ENCODE data around the gene ZDHHC6. TPM values are rescaled to one million over a fixed set of nuclear protein-coding genes. Genes with fewer than 3 reads are reported as not detected.
"Not testable (repeated sequence)": the region's sequence is repeated elsewhere in the genome, so short reads cannot be mapped to it uniquely, and the experiment has no call there.

Gene ZDHHC6
- polyA plus RNA-seq, 1 donor: 60.6 TPM

- peak in 1 of 2 donors; percentile 74 for DNase-seq
- WGBS (ENCODE audit: insufficient coverage, low lambda C conversion rate): no CpG with 5 or more reads among the region's 2 CpGs
- H3K27me3 ChIP-seq (ENCODE audit: control insufficient read depth, insufficient read depth, low read length): no peaks in the 10 kb centered on the region
- H3K27ac ChIP-seq (ENCODE audit: low read length): peak overlapping the region; percentile 54
- no peak overlapping the region for H3K4me3 ChIP-seq (ENCODE audit: low read length)
- H3K4me1 ChIP-seq (ENCODE audit: control insufficient read depth, insufficient read depth, low read length): peaks cover 22% of the 10 kb centered on the region
- H3K9me3 ChIP-seq (ENCODE audit: control insufficient read depth, low read depth, low read length): no peaks in the 10 kb centered on the region
- peaks cover 66% of the 10 kb centered on the region for H3K36me3 ChIP-seq (ENCODE audit: control insufficient read depth, insufficient read depth, low read length)
These were observed 22.1 kb downstream of the ZDHHC6 start for GRCh38 chr10:112424651-112425050.

DNA sequence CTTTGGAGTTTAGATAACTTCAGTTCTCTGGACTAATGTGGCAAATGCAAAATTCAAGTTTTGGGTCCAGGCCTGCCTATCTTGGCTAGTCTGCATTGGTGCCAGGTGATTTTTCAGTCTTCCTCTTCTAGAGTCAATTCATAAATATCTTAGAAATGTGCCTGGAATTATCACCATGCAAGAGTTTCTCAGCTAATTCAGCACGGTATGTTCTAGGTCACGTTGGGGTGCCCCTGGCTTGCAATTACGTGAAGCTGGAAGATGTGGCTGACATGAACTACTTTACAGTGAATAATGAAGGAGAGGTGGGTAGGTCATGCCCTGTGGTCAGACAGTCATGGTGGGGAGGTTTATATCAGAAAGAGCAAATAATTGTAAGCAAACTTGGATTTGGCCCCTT lies 25.0 kb downstream of the ZDHHC6 start:
- no peak overlapping the region for H3K4me3 ChIP-seq (ENCODE audit: low read length)
- H3K27ac ChIP-seq (ENCODE audit: low read length): no peak overlapping the region
- H3K9me3 ChIP-seq (ENCODE audit: control insufficient read depth, low read depth, low read length): no peaks in the 10 kb centered on the region
- WGBS (ENCODE audit: insufficient coverage, low lambda C conversion rate): no CpG with 5 or more reads among the region's 3 CpGs
- peaks cover 60% of the 10 kb centered on the region for H3K36me3 ChIP-seq (ENCODE audit: control insufficient read depth, insufficient read depth, low read length)
- H3K27me3 ChIP-seq (ENCODE audit: control insufficient read depth, insufficient read depth, low read length): no peaks in the 10 kb centered on the region
- no peak for DNase-seq
- H3K4me1 ChIP-seq (ENCODE audit: control insufficient read depth, insufficient read depth, low read length): peaks cover 16% of the 10 kb centered on the region

DNA sequence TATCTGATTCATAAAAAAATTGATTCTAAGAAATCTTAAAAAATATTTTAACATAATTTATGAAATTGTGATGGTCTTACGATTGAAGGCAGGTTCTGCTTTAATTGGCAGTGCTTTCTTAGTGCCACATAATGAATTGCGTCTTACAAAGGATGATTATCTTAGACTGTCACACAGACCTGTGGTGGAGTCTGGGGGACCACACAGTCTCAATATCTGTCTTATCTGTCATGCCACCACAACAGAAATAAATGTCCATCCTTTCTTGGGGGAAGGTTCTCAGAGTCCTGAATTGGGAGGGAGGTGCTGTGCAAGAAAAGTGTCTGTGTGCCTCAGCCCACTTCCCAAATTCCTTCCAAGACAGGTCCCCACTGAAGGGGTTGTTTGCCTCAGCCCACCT lies 34.0 kb downstream of the ZDHHC6 start:
- Histone ChIP-seq H3K27ac (ENCODE audit: low read length) (peak overlapping the region; percentile 10), H3K36me3 (ENCODE audit: control insufficient read depth, insufficient read depth, low read length) (peaks cover 59% of the 10 kb centered on the region), H3K4me3 (ENCODE audit: low read length) (no peak overlapping the region), H3K9me3 (ENCODE audit: control insufficient read depth, low read depth, low read length) (no peaks in the 10 kb centered on the region), H3K4me1 (ENCODE audit: control insufficient read depth, insufficient read depth, low read length) (peaks cover 21% of the 10 kb centered on the region), H3K27me3 (ENCODE audit: control insufficient read depth, insufficient read depth, low read length) (no peaks in the 10 kb centered on the region)
- WGBS (ENCODE audit: insufficient coverage, low lambda C conversion rate): no CpG with 5 or more reads among the region's 2 CpGs
- no peak for DNase-seq

GRCh38 chr10:112409755-112410154 lies 37.0 kb downstream of the ZDHHC6 start:
- no peaks in the 10 kb centered on the region for H3K27me3 ChIP-seq (ENCODE audit: control insufficient read depth, insufficient read depth, low read length)
- DNase-seq: peak in 1 of 2 donors; percentile 60
- no peaks in the 10 kb centered on the region for H3K9me3 ChIP-seq (ENCODE audit: control insufficient read depth, low read depth, low read length)
- H3K4me1 ChIP-seq (ENCODE audit: control insufficient read depth, insufficient read depth, low read length): peaks cover 32% of the 10 kb centered on the region
- WGBS (ENCODE audit: insufficient coverage, low lambda C conversion rate): no CpG with 5 or more reads among the region's 4 CpGs
- peaks cover 60% of the 10 kb centered on the region for H3K36me3 ChIP-seq (ENCODE audit: control insufficient read depth, insufficient read depth, low read length)
- peak overlapping the region; percentile 75 for H3K27ac ChIP-seq (ENCODE audit: low read length)
- no peak overlapping the region for H3K4me3 ChIP-seq (ENCODE audit: low read length)

GRCh38 chr10:112409299-112409698 lies 37.4 kb downstream of the ZDHHC6 start:
- H3K4me1 ChIP-seq (ENCODE audit: control insufficient read depth, insufficient read depth, low read length): peaks cover 35% of the 10 kb centered on the region
- H3K27ac ChIP-seq (ENCODE audit: low read length): peak overlapping the region; percentile 75

DNA sequence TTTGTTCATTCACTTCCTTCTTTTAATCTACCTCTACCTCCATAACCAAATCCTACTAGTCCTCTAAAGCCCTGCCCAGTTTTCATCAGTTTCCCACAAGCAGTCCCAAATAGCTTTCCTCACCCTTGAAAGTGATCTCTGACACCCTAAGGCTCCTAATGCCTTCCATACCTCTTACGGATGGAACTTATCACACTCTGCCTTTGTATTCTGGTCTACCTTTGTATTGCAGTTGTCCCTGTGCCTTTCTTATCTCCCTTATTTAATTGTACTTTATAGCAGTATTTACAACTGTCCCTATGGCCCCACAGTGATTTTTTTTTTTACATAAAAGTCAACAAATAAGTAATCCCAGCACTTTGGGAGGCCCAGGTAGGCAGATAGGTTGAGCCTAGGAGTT lies 39.0 kb downstream of the ZDHHC6 start:
- no peaks in the 10 kb centered on the region for H3K27me3 ChIP-seq (ENCODE audit: control insufficient read depth, insufficient read depth, low read length)
- peaks cover 38% of the 10 kb centered on the region for H3K4me1 ChIP-seq (ENCODE audit: control insufficient read depth, insufficient read depth, low read length)
- H3K27ac ChIP-seq (ENCODE audit: low read length): peak overlapping the region; percentile 75
- H3K9me3 ChIP-seq (ENCODE audit: control insufficient read depth, low read depth, low read length): no peaks in the 10 kb centered on the region
- WGBS (ENCODE audit: insufficient coverage, low lambda C conversion rate): 0% methylated on average over 1 of the region's 1 CpG
- peak in 1 of 2 donors; percentile 68 for DNase-seq
- peaks cover 56% of the 10 kb centered on the region for H3K36me3 ChIP-seq (ENCODE audit: control insufficient read depth, insufficient read depth, low read length)
- H3K4me3 ChIP-seq (ENCODE audit: low read length): no peak overlapping the region

More at GRCh38 chr10:112409299-112409698, 37.4 kb downstream of the ZDHHC6 start:
- DNase-seq: peak in 1 of 2 donors; percentile 51
- WGBS (ENCODE audit: insufficient coverage, low lambda C conversion rate): no CpG with 5 or more reads among the region's 2 CpGs
- no peaks in the 10 kb centered on the region for H3K9me3 ChIP-seq (ENCODE audit: control insufficient read depth, low read depth, low read length)
- H3K36me3 ChIP-seq (ENCODE audit: control insufficient read depth, insufficient read depth, low read length): peaks cover 61% of the 10 kb centered on the region
- H3K4me3 ChIP-seq (ENCODE audit: low read length): no peak overlapping the region
- no peaks in the 10 kb centered on the region for H3K27me3 ChIP-seq (ENCODE audit: control insufficient read depth, insufficient read depth, low read length)

- no CpG with 5 or more reads among the region's 2 CpGs for WGBS (ENCODE audit: insufficient coverage, low lambda C conversion rate)
- Histone ChIP-seq H3K27ac (ENCODE audit: low read length) (peak overlapping the region; percentile 34), H3K36me3 (ENCODE audit: control insufficient read depth, insufficient read depth, low read length) (peaks cover 50% of the 10 kb centered on the region)
These were observed 39.9 kb downstream of the ZDHHC6 start for GRCh38 chr10:112406806-112407205.

GRCh38 chr10:112404617-112405016 lies 42.1 kb downstream of the ZDHHC6 start:
- no peaks in the 10 kb centered on the region for H3K9me3 ChIP-seq (ENCODE audit: control insufficient read depth, low read depth, low read length)
- H3K4me1 ChIP-seq (ENCODE audit: control insufficient read depth, insufficient read depth, low read length): peaks cover 52% of the 10 kb centered on the region
- H3K27ac ChIP-seq (ENCODE audit: low read length): peak overlapping the region; percentile 25
- H3K4me3 ChIP-seq (ENCODE audit: low read length): no peak overlapping the region
- WGBS (ENCODE audit: insufficient coverage, low lambda C conversion rate): no CpG with 5 or more reads among the region's 3 CpGs
- DNase-seq: no peak
- peaks cover 32% of the 10 kb centered on the region for H3K36me3 ChIP-seq (ENCODE audit: control insufficient read depth, insufficient read depth, low read length)
- H3K27me3 ChIP-seq (ENCODE audit: control insufficient read depth, insufficient read depth, low read length): no peaks in the 10 kb centered on the region

More at GRCh38 chr10:112406806-112407205, 39.9 kb downstream of the ZDHHC6 start:
- not testable (repeated sequence) for H3K27me3 ChIP-seq (ENCODE audit: control insufficient read depth, insufficient read depth, low read length); DNase-seq; H3K4me3 ChIP-seq (ENCODE audit: low read length); H3K9me3 ChIP-seq (ENCODE audit: control insufficient read depth, low read depth, low read length)
- peaks cover 47% of the 10 kb centered on the region for H3K4me1 ChIP-seq (ENCODE audit: control insufficient read depth, insufficient read depth, low read length)

GRCh38 chr10:112402917-112403316 lies 43.8 kb downstream of the ZDHHC6 start:
- Histone ChIP-seq H3K4me1 (ENCODE audit: control insufficient read depth, insufficient read depth, low read length) (peaks cover 35% of the 10 kb centered on the region), H3K4me3 (ENCODE audit: low read length) (no peak overlapping the region), H3K36me3 (ENCODE audit: control insufficient read depth, insufficient read depth, low read length) (peaks cover 38% of the 10 kb centered on the region), H3K27ac (ENCODE audit: low read length) (peak overlapping the region; percentile 33), H3K27me3 (ENCODE audit: control insufficient read depth, insufficient read depth, low read length) (no peaks in the 10 kb centered on the region), H3K9me3 (ENCODE audit: control insufficient read depth, low read depth, low read length) (no peaks in the 10 kb centered on the region)
- DNase-seq: peak in 1 of 2 donors; percentile 55
- 0% methylated on average over 1 of the region's 2 CpGs for WGBS (ENCODE audit: insufficient coverage, low lambda C conversion rate)

DNA sequence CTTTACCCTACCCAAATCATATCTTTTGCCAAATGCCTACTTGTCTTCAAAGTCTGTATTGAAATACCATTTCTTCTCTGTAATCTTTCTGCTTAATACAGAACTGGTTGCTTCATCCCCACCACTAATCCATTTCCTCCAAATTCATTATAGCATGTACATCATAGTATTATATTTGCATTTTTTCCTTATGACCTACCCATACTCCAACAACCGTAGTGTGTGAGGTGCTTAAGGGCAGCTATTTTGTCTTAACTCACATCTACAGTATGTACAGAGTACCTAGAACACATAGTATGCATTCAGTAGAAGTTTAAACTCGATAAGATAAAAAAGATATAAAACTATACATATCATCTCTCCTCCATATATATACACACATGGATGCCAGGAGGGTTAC lies 49.1 kb downstream of the ZDHHC6 start:
- no peak for DNase-seq
- WGBS (ENCODE audit: insufficient coverage, low lambda C conversion rate): no CpG with 5 or more reads among the region's 2 CpGs
- H3K4me1 ChIP-seq (ENCODE audit: control insufficient read depth, insufficient read depth, low read length): peaks cover 41% of the 10 kb centered on the region
- H3K9me3 ChIP-seq (ENCODE audit: control insufficient read depth, low read depth, low read length): no peaks in the 10 kb centered on the region
- H3K27me3 ChIP-seq (ENCODE audit: control insufficient read depth, insufficient read depth, low read length): no peaks in the 10 kb centered on the region
- peaks cover 31% of the 10 kb centered on the region for H3K36me3 ChIP-seq (ENCODE audit: control insufficient read depth, insufficient read depth, low read length)
- no peak overlapping the region for H3K4me3 ChIP-seq (ENCODE audit: low read length)
- H3K27ac ChIP-seq (ENCODE audit: low read length): no peak overlapping the region

DNA sequence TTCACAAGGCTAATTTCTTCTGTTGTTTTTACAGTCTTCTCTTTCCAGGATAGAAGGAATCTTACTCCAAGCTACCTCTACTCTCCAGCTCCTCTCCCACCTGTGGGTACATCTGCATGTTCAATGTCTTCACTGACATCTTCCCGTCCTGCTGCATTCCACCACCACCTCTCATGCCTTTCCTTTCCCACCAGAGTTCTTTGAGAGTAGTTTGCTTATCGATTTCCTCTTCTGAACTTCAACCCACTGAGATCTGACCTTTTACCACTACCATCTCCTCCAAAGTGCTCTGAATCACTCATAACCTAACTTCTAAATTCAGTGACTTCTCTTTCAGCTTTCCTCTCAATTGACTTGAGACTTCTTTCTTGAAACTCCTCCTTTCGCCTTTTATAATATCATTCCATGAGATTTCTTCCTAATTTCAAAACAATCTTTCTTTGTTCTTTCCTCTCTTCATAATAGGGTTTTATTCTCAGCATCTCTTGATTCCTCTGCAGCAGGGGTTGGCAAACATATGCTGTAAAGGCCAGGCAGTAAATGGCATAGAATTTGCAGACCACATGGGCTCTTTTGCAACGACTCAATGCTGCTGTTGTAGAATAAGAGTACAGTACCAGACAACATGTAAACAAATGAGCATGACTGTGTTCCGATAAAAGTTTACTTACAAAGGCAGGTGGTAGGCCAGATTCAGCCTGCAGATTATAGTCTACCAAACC lies 50.7 kb downstream of the ZDHHC6 start:
- DNase-seq: no peak
- Histone ChIP-seq H3K27ac (ENCODE audit: low read length) (no peak overlapping the region), H3K36me3 (ENCODE audit: control insufficient read depth, insufficient read depth, low read length) (peaks cover 31% of the 10 kb centered on the region), H3K27me3 (ENCODE audit: control insufficient read depth, insufficient read depth, low read length) (no peaks in the 10 kb centered on the region), H3K4me1 (ENCODE audit: control insufficient read depth, insufficient read depth, low read length) (peaks cover 34% of the 10 kb centered on the region), H3K9me3 (ENCODE audit: control insufficient read depth, low read depth, low read length) (no peaks in the 10 kb centered on the region), H3K4me3 (ENCODE audit: low read length) (no peak overlapping the region)
- WGBS (ENCODE audit: insufficient coverage, low lambda C conversion rate): 92% methylated on average over 2 of the region's 5 CpGs
